Choroid plexus epithelial cell (primary cell): ENCODE results near the gene TECRL.

Source experiments
- DNase-seq: peaks from one replicate; pipeline ENCODE4 v3.0.0-alpha.2; 2010; ENCODE audit warnings: low read depth
- H3K4me3 ChIP-seq: 2 replicates; pipeline ENCODE4 v1.5.1; 2011; ENCODE audit warnings: low read depth, mild to moderate bottlenecking, control low read depth, low read length, moderate library complexity
- CTCF ChIP-seq: conservative IDR thresholded peaks from 2 replicates; pipeline ENCODE4 v1.5.1; 2011; ENCODE audit warnings: low read depth, mild to moderate bottlenecking, control low read depth, inconsistent platforms, low read length, moderate library complexity

TECRL gene

GRCh38 chr4:64360664-64361398 is 48.4 kb downstream of the TECRL start:
- DNase-seq = no peak
- TF ChIP-seq CTCF = no peak
- no peak overlapping the region for H3K4me3 ChIP-seq

GRCh38 chr4:64359489-64359888 is 49.8 kb downstream of the TECRL start:
- DNase-seq = no peak
- TF ChIP-seq CTCF = no peak
- H3K4me3 ChIP-seq = no peak overlapping the region

- no peak for DNase-seq
- no peak for TF ChIP-seq CTCF
- no peak overlapping the region for H3K4me3 ChIP-seq
These were observed 55.3 kb downstream of the TECRL start for GRCh38 chr4:64353904-64354303.

GRCh38 chr4:64341711-64342110 is 67.5 kb downstream of the TECRL start:
- DNase-seq = no peak
- H3K4me3 ChIP-seq = no peak overlapping the region
- TF ChIP-seq CTCF = no peak

- DNase-seq = no peak
- H3K4me3 ChIP-seq = no peak overlapping the region
- TF ChIP-seq CTCF = no peak
These were observed 68.8 kb downstream of the TECRL start for GRCh38 chr4:64340218-64341110.

- DNase-seq = no peak
- TF ChIP-seq CTCF = no peak
- no peak overlapping the region for H3K4me3 ChIP-seq
These were observed 74.3 kb downstream of the TECRL start for GRCh38 chr4:64334964-64335363.

GRCh38 chr4:64330143-64330542 is 79.1 kb downstream of the TECRL start:
- no peak overlapping the region for H3K4me3 ChIP-seq
- DNase-seq = no peak
- no peak for TF ChIP-seq CTCF
